GM10266 (cell line): ENCODE data around the gene MEGF10.
"Not testable (repeated sequence)": the region's sequence is repeated elsewhere in the genome, so short reads cannot be mapped to it uniquely, and the experiment has no call there.

ENCODE experiments used
- DNase-seq: peaks from one replicate; pipeline ENCODE4 v3.0.0; 2012; ENCODE audit errors: extremely low spot score
- TF ChIP-seq, protein P1 (sequence below): IDR thresholded peaks from 2 replicates; pipeline ENCODE4 v1.5.1; 2012; ENCODE audit warnings: mild to moderate bottlenecking, low read depth; ENCODE audit not compliant: control insufficient read depth, insufficient read depth; ENCODE audit errors: missing control alignments

Gene MEGF10

GRCh38 chr5:127290019-127290945 is at the start of gene MEGF10:
TSS of gene MEGF10 (plus strand) at chr5:127290796. CDS start at chr5:127331309, 40,513 bp downstream.
- DNase-seq, result peak; percentile 69
- TF ChIP-seq, protein P1, sequence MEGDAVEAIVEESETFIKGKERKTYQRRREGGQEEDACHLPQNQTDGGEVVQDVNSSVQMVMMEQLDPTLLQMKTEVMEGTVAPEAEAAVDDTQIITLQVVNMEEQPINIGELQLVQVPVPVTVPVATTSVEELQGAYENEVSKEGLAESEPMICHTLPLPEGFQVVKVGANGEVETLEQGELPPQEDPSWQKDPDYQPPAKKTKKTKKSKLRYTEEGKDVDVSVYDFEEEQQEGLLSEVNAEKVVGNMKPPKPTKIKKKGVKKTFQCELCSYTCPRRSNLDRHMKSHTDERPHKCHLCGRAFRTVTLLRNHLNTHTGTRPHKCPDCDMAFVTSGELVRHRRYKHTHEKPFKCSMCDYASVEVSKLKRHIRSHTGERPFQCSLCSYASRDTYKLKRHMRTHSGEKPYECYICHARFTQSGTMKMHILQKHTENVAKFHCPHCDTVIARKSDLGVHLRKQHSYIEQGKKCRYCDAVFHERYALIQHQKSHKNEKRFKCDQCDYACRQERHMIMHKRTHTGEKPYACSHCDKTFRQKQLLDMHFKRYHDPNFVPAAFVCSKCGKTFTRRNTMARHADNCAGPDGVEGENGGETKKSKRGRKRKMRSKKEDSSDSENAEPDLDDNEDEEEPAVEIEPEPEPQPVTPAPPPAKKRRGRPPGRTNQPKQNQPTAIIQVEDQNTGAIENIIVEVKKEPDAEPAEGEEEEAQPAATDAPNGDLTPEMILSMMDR, result peak; percentile 68

DNA sequence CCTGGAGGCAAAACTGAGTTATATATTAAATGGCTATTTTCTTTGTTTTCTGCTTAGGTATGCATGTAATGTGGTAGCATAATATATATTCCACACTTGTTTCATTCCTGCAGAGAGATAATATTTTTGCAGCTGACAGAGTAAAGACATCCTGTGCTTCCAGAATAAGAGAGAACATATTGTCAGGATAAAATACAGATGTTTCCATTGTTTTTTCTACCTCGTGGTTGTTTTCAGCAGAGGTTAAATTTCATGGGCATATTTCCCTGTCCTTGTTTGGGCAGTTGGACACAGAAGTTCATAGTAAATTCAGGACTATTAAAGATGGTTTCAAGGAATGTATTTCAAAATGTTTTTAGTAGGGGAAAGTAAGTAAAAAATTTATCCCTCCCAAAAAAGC is 47.6 kb upstream of the MEGF10 start:
- TF ChIP-seq, protein P1, result no peak
- no peak for DNase-seq

- TF ChIP-seq, protein P1, result no peak
- no peak for DNase-seq
These were observed 35.8 kb upstream of the MEGF10 start for GRCh38 chr5:127254729-127255284.

- TF ChIP-seq, protein P1, result no peak
- DNase-seq, result no peak
These were observed 33.6 kb upstream of the MEGF10 start for GRCh38 chr5:127256886-127257597.

- no peak for DNase-seq
- TF ChIP-seq, protein P1, result no peak
These were observed 29.9 kb upstream of the MEGF10 start for GRCh38 chr5:127260686-127261085.

- not testable (repeated sequence) for DNase-seq
These were observed 25.1 kb upstream of the MEGF10 start for GRCh38 chr5:127265473-127265872.

- DNase-seq, result not testable (repeated sequence)
These were observed 22.3 kb upstream of the MEGF10 start for GRCh38 chr5:127268342-127268741.

- DNase-seq, result not testable (repeated sequence)
These were observed 19.9 kb upstream of the MEGF10 start for GRCh38 chr5:127270713-127271112.
